ENCODE results near the gene GXYLT1. TPM values are rescaled to one million over a fixed set of nuclear protein-coding genes. Genes with fewer than 3 reads are reported as not detected.

GXYLT1 gene
- total RNA-seq, 1 experiment from 2014 or later: 12.6 TPM

GRCh38 chr12:42104784-42105183 is 39.9 kb downstream of the GXYLT1 start:
- DNase-seq (ENCODE audit: low spot score): no peak
- ATAC-seq: no peak
- ChIA-PET CTCF (no interaction called here), POLR2A (no interaction called here)
- Mint-ChIP-seq H3K4me3 (no peak overlapping the region), H3K4me1 (no peaks in the 10 kb centered on the region), H3K27me3 (ENCODE audit: low read depth) (no peaks in the 10 kb centered on the region), H3K36me3 (peaks cover 12% of the 10 kb centered on the region), H3K27ac (no peak overlapping the region), H3K9me3 (peaks cover 1% of the 10 kb centered on the region)
- TF ChIP-seq ATF3 (CRISPR knock-in tag; conservative IDR thresholded peaks at IDR 0.05): no peak
- no peak for TF ChIP-seq ZNF121 (CRISPR knock-in tag; IDR thresholded peaks at IDR 0.05)
- no peak for TF ChIP-seq USF1 (CRISPR knock-in tag; IDR thresholded peaks at IDR 0.05)
- no peak for TF ChIP-seq HMGXB4 (CRISPR knock-in tag; IDR thresholded peaks at IDR 0.05)
- no peak for TF ChIP-seq SOX15 (CRISPR knock-in tag; IDR thresholded peaks at IDR 0.05)
- no peak for TF ChIP-seq AR (CRISPR knock-in tag; IDR thresholded peaks at IDR 0.05)
- no peak for TF ChIP-seq GRHL2 (CRISPR knock-in tag; IDR thresholded peaks at IDR 0.05; ENCODE audit: insufficient replicate concordance, severe bottlenecking)
- TF ChIP-seq ZBTB21 (CRISPR knock-in tag; IDR thresholded peaks at IDR 0.05; ENCODE audit: borderline replicate concordance): no peak
- no peak for TF ChIP-seq CREB1 (CRISPR knock-in tag; IDR thresholded peaks at IDR 0.05)
- no peak for TF ChIP-seq ZNF671 (CRISPR knock-in tag; IDR thresholded peaks at IDR 0.05)
- TF ChIP-seq ZBTB43 (CRISPR knock-in tag; IDR thresholded peaks at IDR 0.05): no peak
- no peak for TF ChIP-seq ATF1 (CRISPR knock-in tag; IDR thresholded peaks at IDR 0.05)
- TF ChIP-seq NR2C2 (CRISPR knock-in tag; IDR thresholded peaks at IDR 0.05): no peak
- no peak for TF ChIP-seq ZNF219 (CRISPR knock-in tag; IDR thresholded peaks at IDR 0.05; ENCODE audit: borderline replicate concordance)
- TF ChIP-seq ZNF232 (CRISPR knock-in tag; IDR thresholded peaks at IDR 0.05): no peak

GRCh38 chr12:42104087-42104486 is 40.6 kb downstream of the GXYLT1 start:
- ChIA-PET CTCF (no interaction called here), POLR2A (no interaction called here)
- no peak for ATAC-seq
- H3K27ac Mint-ChIP-seq: no peak overlapping the region
- DNase-seq (ENCODE audit: low spot score): no peak
- no peaks in the 10 kb centered on the region for H3K9me3 Mint-ChIP-seq
- H3K36me3 Mint-ChIP-seq: peaks cover 6% of the 10 kb centered on the region
- H3K4me3 Mint-ChIP-seq: no peak overlapping the region
- no peaks in the 10 kb centered on the region for H3K27me3 Mint-ChIP-seq (ENCODE audit: low read depth)
- no peaks in the 10 kb centered on the region for H3K4me1 Mint-ChIP-seq
- TF ChIP-seq MYBL2 (CRISPR knock-in tag; IDR thresholded peaks at IDR 0.05): no peak
- no peak for TF ChIP-seq ZNF138 (CRISPR knock-in tag; conservative IDR thresholded peaks at IDR 0.05)
- TF ChIP-seq OVOL2 (CRISPR knock-in tag; IDR thresholded peaks at IDR 0.05; ENCODE audit: borderline replicate concordance): no peak
- no peak for TF ChIP-seq JAZF1 (CRISPR knock-in tag; IDR thresholded peaks at IDR 0.05)
- TF ChIP-seq CREM (CRISPR knock-in tag; IDR thresholded peaks at IDR 0.05): no peak
- no peak for TF ChIP-seq AFF4 (CRISPR knock-in tag; IDR thresholded peaks at IDR 0.05; ENCODE audit: borderline replicate concordance)
- TF ChIP-seq ESRRA (CRISPR knock-in tag; IDR thresholded peaks at IDR 0.05; ENCODE audit: borderline replicate concordance): no peak
- no peak for TF ChIP-seq USF2 (CRISPR knock-in tag; IDR thresholded peaks at IDR 0.05)
- TF ChIP-seq GABPB1 (CRISPR knock-in tag; IDR thresholded peaks at IDR 0.05): no peak
- no peak for TF ChIP-seq ZNF671 (CRISPR knock-in tag; IDR thresholded peaks at IDR 0.05)
